ENCODE results near the gene TSPAN5.

DNA sequence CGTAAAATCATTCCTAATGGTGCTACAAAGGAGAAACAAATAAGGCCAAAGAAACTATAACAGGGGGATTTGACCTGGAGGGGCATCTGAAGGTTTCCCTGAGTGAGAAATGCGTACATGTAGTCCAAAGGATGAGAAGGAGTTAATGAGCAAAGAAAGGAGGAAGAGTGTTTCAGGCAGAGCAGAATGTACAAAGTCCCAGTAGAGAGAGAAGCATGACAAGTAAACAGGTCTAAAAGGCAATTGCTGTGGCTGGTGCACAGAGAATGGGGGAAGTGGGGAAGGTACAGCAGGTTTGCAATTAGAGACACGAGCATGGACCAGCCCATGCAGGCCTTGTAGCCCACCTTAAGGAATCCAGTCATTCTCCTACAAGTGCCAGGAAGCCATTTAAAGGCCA is 145.5 kb downstream of the TSPAN5 start:
- TF ChIP-seq, protein P1, sequence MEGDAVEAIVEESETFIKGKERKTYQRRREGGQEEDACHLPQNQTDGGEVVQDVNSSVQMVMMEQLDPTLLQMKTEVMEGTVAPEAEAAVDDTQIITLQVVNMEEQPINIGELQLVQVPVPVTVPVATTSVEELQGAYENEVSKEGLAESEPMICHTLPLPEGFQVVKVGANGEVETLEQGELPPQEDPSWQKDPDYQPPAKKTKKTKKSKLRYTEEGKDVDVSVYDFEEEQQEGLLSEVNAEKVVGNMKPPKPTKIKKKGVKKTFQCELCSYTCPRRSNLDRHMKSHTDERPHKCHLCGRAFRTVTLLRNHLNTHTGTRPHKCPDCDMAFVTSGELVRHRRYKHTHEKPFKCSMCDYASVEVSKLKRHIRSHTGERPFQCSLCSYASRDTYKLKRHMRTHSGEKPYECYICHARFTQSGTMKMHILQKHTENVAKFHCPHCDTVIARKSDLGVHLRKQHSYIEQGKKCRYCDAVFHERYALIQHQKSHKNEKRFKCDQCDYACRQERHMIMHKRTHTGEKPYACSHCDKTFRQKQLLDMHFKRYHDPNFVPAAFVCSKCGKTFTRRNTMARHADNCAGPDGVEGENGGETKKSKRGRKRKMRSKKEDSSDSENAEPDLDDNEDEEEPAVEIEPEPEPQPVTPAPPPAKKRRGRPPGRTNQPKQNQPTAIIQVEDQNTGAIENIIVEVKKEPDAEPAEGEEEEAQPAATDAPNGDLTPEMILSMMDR (IDR thresholded peaks at IDR 0.05), result no peak
- no peak for TF ChIP-seq POLR2A (IDR thresholded peaks at IDR 0.05)

All from lower leg skin (tissue), 3 donors.